ENCODE results near the gene TRIM67.

GRCh38 chr1:231192620-231193163, 30.8 kb downstream of the TRIM67 start:
- TF ChIP-seq CTCF (IDR thresholded peaks at IDR 0.05 in 2 of 3, conservative IDR thresholded peaks at IDR 0.05 in 1 of 3; ENCODE audit: insufficient read depth in 2 of 3, low read depth in 1 of 3, low read length in 3 of 3) (no peak), ZNF24 (IDR thresholded peaks at IDR 0.05) (no peak), POLR2AphosphoS5 (IDR thresholded peaks at IDR 0.05; ENCODE audit: control insufficient read depth, insufficient read depth, low read depth, low read length) (no peak), THRA (IDR thresholded peaks at IDR 0.05) (no peak), CHCHD3 (CRISPR knock-in tag; IDR thresholded peaks at IDR 0.05) (no peak), ZNF133 (CRISPR knock-in tag; IDR thresholded peaks at IDR 0.05) (no peak), ZNF431 (CRISPR knock-in tag; IDR thresholded peaks at IDR 0.05) (no peak), STAT6 (CRISPR knock-in tag; IDR thresholded peaks at IDR 0.05) (no peak), ZNF780A (CRISPR knock-in tag; IDR thresholded peaks at IDR 0.05) (no peak), ZNF444 (CRISPR knock-in tag; IDR thresholded peaks at IDR 0.05) (no peak)

Measured in K562 (cell line).